GM21619 (cell line): ENCODE measurements around the gene OPCML.

Experiments used
- ATAC-seq: cut with Tn5 transposase; IDR thresholded peaks from one replicate; pipeline ENCODE4 v1.9.1; 2021; ENCODE audit not compliant: unreplicated experiment

Gene OPCML

GRCh38 chr11:133541021-133541719, 8.9 kb upstream of the OPCML start:
- no peak for ATAC-seq

- ATAC-seq: no peak
Measured at GRCh38 chr11:133536198-133536597, 3.9 kb upstream of the OPCML start.

- ATAC-seq: no peak
Measured at GRCh38 chr11:133533205-133533604, 904 bp upstream of the OPCML start.

GRCh38 chr11:133531458-133531857, 843 bp downstream of the OPCML start:
- no peak for ATAC-seq

GRCh38 chr11:133530501-133530835, 1.8 kb downstream of the OPCML start:
- ATAC-seq: no peak

- ATAC-seq: no peak
Measured at GRCh38 chr11:133529807-133530500, 2.3 kb downstream of the OPCML start.

GRCh38 chr11:133526790-133527189, 5.5 kb downstream of the OPCML start:
- ATAC-seq: no peak

GRCh38 chr11:133525976-133526375, 6.3 kb downstream of the OPCML start:
- no peak for ATAC-seq

GRCh38 chr11:133524488-133524887, 7.8 kb downstream of the OPCML start:
- no peak for ATAC-seq

GRCh38 chr11:133522344-133522743, 10.0 kb downstream of the OPCML start:
- ATAC-seq: no peak

GRCh38 chr11:133521502-133521901, 10.8 kb downstream of the OPCML start:
- ATAC-seq: no peak

- no peak for ATAC-seq
Measured at GRCh38 chr11:133520707-133521106, 11.6 kb downstream of the OPCML start.

GRCh38 chr11:133519560-133519959, 12.7 kb downstream of the OPCML start:
- no peak for ATAC-seq

- no peak for ATAC-seq
Measured at GRCh38 chr11:133518702-133519264, 13.5 kb downstream of the OPCML start.

GRCh38 chr11:133516845-133517244, 15.5 kb downstream of the OPCML start:
- no peak for ATAC-seq

- ATAC-seq: no peak
Measured at GRCh38 chr11:133515107-133515506, 17.2 kb downstream of the OPCML start.

GRCh38 chr11:133509924-133510697, 22.2 kb downstream of the OPCML start:
- ATAC-seq: no peak

- no peak for ATAC-seq
Measured at GRCh38 chr11:133508468-133508867, 23.8 kb downstream of the OPCML start.

- no peak for ATAC-seq
Measured at GRCh38 chr11:133507185-133507584, 25.1 kb downstream of the OPCML start.

- ATAC-seq: no peak
Measured at GRCh38 chr11:133506551-133507094, 25.7 kb downstream of the OPCML start.

- ATAC-seq: no peak
Measured at GRCh38 chr11:133506023-133506422, 26.3 kb downstream of the OPCML start.
